ENCODE measurements around the gene PTPRN2.

- TF ChIP-seq ZFP41 (CRISPR knock-in tag; IDR thresholded peaks at IDR 0.05; ENCODE audit: borderline replicate concordance) (no peak), ZNF549 (CRISPR knock-in tag; IDR thresholded peaks at IDR 0.05) (no peak), SMAD1 (CRISPR knock-in tag; IDR thresholded peaks at IDR 0.05; ENCODE audit: borderline replicate concordance, low read depth) (no peak), ZNF263 (CRISPR knock-in tag; IDR thresholded peaks at IDR 0.05) (no peak), PHF5A (CRISPR knock-in tag; IDR thresholded peaks at IDR 0.05; ENCODE audit: low read depth, unreplicated experiment) (no peak), ADNP (CRISPR knock-in tag; IDR thresholded peaks at IDR 0.05) (no peak), ZNF230 (CRISPR knock-in tag; IDR thresholded peaks at IDR 0.05) (no peak), JUN (CRISPR knock-in tag; IDR thresholded peaks at IDR 0.05) (no peak), ZNF605 (CRISPR knock-in tag; IDR thresholded peaks at IDR 0.05) (no peak), POLR2AphosphoS2 (IDR thresholded peaks at IDR 0.05; ENCODE audit: low read depth, low read length) (no peak)
These were observed 570.2 kb downstream of the PTPRN2 start for GRCh38 chr7:158017111-158018097.
